Stimulated activated CD8-positive, alpha-beta memory T cell treated with anti-CD3 and anti-CD28 coated beads, Interleukin-7, amount 100 ng/mL, for 48 hours (primary cell): ENCODE data around the gene USP54.

ENCODE experiments used
- DNase-seq, 2 donors: peaks; one replicate each; pipeline ENCODE4 v3.0.0-alpha.2; 2020; ENCODE audit warnings: low read depth in 1 of 2; ENCODE audit errors: extremely low read depth in 1 of 2

The USP54 gene

DNA sequence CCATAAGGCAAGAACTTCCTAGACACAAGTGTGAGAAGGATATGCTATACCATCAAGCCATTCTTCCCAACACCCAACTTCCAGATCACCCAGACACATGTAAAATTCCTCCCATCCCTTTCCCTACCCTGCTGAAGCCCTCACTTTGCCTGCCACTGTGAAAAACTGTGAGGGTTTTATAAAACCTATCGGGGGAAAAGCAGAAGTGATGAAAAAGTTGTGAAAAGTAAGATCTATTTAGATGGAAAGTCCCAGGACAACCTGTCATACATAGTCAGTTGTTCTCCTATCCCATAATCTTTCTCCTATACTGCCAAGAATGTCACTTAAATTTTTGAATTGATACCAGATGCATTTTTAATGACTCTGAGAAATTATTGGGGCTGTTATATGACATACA is 56.3 kb downstream of the USP54 start:
- DNase-seq: no peak

DNA sequence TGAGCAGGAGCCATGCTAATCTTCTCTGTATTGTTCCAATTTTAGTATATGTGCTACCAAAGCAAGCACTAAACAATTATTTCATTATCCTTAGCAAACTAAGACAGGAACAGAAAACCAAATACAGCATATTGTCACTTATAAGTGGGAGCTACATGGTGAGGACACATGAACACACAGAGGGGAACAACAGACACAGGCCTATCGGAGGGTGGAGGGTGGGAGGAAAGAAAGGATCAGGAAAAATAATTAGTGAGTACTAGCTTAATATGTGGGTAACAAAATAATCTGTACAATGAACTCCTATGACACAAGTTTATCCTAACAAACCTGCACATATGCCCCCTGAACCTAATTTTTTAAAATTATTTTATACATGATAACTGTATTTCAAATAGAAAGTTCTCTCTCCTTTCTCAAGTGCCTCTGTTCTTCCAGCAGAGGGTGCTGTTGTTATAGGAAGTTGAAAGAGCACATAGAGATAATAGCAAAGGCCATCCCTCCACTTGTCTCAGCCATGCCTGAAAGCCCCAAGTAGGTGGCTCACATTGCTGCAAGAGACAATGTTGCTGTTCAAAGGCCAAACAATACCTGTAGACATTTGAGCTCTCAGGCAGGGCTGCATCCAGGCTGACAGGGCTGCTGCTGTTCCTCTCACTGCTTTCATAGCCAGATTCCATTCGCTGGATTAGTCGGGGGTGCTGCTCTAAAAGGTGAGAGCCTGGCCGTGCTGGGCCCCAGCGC is 61.9 kb downstream of the USP54 start:
- peak; percentile 0 to 3 for DNase-seq

DNA sequence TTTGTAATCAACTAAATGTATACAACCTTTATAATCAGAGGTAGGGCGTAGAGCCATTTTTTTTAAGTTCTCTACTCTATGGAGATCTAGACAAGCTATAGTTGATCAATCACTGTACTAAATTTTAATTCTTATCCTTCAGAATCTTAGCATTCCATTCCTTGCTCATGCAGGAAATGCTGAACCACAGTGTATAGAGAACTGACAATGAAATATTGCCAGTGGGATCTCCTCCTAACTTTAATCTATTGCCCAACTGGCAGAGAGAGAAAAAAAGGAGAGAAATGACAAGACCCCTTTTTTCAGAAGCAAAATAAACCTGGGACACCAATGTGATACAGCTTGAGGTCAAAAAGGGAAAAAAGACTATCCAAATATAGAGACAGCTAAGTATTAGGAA is 68.9 kb downstream of the USP54 start:
- no peak for DNase-seq

DNA sequence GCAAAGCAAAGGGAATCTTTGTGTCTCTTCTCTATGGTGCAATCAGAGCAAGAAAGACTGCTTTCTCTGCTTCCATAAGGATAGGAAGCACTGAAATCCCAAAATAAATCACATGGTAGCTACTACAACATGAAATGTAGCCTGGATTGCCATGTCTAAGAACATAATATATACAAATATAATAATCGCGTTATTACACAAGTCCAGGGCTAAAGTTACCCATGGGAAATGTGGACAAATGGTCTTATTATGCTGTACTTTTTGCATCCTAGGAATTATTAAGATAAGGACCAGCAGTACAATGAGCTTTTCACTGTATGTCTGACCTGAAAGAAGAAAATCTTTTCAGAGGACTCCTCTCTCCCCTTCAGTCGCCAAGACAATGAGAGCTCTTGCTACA is 71.8 kb downstream of the USP54 start:
- DNase-seq: no peak

DNA sequence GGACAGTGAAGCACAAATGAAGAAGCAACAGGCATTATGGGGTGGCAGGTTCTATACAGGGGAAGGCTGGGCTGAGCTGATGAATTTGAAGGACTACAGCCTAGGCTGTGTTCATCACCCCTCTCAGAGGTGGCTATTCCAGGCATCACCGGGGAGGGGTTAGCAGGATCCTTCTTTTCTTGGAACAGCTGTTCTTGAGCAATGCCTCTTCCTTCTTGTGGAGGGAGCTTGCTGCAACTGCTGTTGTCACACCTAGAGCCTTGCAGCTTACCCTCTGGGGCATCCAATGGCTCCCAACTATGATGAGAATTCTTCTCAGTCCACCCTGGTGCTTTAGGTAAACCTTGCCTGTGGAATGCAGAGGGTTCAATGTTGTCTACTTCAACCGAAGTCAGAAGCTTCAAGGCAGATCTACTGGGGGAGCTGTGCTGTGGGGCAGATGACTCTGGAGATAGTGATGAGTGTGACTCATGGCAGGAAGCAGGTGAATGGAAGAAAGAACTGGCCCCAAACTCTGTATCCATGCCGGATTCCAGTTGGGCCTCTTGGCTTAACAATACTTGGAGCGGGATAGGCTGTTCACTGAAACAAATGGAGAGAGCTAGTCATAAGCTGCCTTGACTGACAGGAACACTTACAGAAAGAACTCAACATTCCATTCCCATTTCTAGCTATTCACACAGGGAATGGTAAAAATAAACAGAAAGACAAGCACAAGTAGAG is 73.8 kb downstream of the USP54 start:
- no peak for DNase-seq

DNA sequence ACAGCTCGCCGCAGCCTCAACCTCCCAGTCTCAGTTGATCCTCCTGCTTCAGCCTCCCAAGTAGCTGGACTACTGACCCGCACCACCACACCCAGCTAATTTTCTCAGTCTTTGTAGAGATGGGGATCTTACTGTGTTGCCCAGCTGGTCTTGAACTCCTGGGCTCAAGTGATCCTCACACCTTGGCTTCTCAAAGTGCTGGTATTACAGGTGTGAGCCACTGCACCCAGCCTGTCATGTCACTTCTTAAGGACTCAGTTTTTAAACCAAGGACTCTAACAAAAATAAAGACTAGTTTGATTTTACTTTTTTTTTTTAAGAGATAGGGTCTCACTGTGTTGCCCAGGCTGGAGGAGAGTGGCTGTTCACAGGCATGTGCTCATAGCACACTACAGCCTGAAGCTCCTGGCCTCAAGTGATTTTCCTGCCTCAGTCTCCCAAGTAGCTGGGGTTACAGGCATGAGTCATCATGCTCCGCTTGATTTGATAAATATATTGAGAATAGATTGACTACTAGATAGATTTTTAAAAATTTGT is 78.9 kb downstream of the USP54 start:
- no peak for DNase-seq

DNA sequence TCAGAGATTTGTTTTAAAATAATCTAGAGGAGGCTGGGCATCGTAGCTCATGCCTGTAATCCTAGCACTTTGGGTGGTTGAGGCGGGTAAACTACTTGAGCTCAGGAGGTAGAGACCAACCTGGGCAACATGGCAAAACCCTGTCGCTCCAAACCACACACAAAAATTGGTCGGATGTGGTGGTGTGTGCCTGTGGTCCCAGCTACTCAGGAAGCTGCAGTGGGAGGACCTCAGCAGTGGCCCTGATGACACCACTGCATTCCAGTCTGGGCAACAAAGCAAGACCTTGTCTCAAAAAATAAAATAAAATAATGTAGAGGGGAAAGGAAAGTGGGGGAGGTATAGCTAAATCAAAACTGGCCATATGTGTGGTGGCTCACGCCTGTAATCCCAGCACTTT is 81.4 kb downstream of the USP54 start:
- DNase-seq: no peak

DNA sequence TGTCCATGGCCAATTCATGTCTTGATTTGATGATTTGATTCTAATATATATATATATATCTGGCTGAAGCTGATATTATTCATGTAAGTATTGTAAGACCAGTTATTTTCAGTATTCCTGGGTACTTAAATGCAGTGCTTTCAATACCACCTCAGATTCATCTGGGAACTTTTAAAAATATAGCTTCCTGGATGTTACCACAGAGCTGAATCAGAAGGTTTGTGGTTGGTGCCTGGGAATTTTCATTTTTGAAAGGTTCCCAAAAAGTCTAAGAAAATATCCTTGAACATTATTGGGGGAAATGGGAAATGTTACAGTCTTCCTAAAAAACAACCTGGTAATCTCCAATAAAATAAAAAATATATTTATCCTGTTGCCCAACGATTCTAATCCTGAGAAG is 84.7 kb downstream of the USP54 start:
- no peak for DNase-seq

DNA sequence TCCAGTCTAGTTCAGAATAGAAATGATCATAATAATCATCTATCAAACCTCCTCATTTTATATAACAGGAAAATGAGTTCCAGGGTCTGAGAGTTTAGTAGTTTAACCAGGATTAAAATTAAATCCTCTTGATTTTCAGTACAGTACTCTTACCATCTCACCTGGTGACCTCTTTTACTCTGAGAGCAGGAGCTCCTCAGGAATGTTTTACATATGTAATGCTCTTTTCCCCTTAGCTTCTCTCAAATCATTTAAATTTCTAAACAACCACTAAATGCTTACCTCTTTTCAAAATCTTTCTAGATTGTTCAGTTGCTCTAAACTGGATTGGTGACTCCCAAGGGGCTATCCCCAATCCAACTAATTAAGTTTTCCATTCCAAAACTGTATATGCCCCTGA is 85.1 kb downstream of the USP54 start:
- no peak for DNase-seq

DNA sequence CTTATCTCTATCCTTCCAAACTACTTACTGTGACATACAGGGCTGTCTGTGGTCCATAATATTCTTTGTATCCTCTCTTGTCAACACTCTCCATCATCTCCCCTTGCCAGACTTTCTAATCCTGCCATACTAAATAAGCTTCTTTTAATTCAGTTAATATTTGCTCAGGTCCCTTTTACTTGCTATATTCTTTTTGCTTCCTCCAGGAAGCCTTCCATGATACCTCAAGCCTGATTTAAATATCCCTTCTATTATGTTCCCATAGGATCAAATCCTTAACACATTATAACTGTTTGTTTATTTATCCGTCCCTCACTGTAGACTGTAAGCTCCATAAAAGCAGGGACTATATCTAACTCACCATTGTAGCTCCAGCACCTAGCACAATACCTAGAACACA is 88.1 kb downstream of the USP54 start:
- DNase-seq: no peak

DNA sequence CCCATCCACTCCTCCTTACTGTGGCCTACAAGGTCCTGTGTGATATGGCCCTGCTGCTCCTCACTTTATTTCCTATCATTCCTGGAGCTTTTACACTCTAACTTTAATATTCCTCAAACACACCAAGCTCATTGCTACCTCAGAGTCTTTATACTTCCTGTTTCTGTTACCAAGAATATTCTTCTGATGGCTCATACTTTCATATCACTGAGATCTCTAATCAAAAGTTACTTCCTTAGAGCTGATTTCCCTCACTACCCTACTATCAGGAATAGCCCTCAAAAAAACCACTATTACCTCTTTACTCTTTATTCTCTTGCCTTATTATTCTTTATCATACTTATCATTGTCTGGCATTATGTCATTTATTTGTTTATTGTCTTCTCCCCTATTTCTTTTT is 89.5 kb downstream of the USP54 start:
- no peak for DNase-seq

DNA sequence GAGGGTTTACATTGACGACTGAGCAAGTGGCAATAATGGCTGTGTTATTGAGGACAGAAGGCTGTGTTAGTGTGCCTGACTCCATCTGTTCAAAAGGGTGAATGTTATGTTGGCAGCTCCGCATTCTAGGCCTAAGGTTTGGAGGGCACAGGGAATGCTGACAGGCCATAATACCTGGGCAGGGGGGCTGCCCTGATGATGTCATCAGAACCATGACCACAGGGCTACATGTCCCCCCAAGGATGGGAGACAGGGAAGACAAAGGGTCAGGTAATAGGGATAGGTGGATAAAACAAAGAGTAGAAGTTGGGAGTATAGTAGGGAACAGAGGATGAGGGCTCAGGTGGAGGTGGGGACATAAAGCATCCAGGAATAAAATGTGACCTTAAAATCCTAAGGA is 93.5 kb downstream of the USP54 start:
- no peak for DNase-seq

DNA sequence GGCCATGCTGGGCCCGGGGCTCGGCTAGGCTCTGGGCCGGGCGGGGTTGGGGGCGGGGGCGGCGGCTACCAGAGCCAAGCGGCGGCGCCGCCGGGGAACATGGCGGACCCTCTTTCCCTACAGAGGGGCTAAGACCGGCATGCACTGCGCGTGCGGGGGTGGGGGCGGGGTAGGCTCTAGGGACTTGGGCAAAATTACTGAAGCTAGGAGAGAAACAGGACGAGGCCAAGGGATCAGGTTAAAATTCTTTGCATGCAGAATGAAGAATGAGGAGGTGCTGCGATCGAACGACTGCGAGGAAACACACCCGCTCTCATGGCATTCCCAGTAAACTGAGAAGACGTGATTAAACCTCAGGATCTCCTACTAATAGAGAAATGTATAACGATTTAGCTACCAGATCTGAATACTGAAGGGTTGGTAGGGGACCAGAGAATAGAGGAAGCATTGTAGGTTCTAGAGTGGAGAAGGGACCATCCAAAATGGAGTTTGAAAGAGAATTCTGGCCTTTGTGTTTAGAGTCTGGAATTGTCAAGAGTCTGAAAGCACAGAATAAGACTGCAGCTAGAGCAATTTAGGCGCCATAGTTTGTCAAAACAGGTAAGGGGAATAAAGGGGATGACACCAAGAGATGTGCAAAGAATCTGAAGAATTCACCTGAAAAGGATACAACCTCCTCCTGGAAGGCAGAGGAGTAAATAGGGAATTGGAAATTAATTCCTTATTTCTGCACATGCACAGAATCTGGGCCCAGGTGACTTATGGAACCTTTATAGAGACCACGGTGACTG is 95.1 kb downstream of the USP54 start, which contains the start of gene PPP3CB:
TSS of gene PPP3CB (minus strand) at position 141 of the 791 bp plus-strand sequence. CDS start at position 6, 135 bp downstream.
- peak; percentile 72 to 85 for DNase-seq

DNA sequence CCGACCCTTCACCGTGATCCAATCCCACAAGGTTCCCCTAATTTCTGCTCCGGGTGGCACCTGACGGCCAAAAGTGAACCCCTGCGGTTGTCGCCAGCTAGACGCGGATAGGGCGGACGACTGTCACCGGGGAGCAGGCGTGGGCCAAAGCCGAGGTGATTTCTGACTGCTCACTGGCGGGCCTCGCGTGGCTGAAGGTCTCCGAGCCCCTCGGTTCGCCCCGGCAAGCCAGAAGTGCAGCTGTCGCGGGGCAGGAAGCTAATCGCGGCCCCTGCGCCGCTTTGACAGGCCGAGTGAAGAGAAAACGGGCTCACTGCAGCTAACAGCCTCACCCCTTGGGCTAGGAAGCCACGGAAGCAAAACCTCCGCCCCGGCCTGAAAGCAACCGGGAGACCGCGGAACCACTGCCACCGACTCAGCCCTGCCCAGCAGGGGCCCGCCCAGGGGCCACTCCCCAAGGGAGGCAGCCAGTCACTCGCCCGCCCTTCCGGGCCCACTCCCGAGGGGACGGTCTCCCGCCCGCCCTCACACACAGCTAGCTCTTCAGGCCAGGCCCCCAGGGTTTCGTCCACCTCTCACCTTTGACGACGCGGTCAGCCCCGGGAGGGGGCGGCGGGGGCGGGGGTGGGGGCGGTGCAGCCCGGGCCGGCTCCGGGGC is 95.8 kb downstream of the USP54 start:
- DNase-seq: peak; percentile 80 to 88

DNA sequence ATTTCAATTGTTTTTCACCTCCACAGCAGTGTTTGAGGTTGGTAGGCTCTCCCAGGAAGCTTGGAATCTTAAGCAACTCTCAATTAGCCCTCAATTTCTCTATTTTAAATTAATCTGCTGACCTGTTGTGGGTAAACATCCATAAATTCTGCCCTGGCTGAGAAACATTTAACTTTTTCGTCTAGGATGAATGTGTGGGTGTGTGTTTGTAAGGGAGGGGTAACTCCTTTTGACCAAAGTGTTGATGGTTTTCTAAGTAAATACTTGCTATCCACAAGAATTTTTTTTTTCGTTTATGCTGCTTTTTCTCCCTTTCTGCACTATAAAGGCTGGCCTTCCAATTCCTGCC is 96.3 kb downstream of the USP54 start:
- no peak for DNase-seq

DNA sequence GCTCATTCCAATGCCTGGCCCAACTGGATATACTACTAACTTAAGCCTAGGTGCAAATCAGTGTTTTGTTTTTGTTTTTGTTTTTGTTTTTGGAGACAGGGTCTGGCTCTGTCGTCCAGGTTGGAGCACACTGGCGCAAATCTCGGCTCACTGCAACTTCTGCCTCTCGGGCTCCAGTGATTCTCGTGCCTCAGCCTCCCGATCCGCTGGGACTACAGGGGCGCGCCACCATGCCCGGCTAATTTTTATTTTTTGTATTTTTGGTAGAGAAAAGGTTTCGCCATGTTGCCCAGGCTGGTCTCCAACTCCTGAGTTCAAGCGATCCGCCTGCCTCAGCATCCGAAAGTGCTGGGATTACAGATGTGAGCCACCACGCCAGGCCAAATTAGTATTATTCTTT is 96.9 kb downstream of the USP54 start:
- DNase-seq: no peak

DNA sequence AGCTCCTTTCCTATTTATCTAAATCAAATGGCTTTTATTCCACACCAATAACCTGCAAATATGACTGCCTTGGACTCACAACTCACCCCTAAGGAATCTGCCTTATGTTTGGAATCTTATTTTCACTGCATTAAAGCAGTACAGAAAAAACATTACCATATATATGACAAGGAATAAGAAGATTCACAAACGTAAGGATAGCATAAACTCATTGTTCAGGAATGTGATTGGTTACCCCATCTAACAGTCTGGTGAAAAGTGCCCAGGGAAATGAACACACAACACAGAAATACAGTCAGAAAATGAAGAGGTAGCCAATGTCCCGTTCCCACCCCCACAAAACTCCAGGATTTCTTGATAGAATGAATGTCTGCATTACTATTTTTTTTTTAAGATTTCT is 97.4 kb downstream of the USP54 start:
- no peak for DNase-seq

DNA sequence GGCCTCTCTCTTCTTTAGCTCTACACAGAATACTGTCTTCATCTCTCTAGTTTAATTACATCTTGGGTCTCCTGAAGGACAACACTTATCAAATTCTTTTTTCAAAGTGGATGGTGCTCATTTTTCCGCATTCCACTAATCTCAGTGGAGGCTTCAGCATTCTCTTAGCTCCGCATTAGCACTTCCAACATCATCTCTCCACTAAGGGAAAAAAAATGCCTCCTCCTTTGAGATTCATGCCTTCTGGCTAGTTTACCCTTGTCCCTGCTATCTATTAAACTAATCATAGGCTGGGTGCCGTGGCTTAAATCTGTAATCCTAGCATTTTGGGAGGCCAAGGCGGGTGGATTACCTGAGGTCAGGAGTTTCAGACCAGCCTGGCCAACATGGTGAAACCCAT is 104.5 kb downstream of the USP54 start:
- DNase-seq: no peak

DNA sequence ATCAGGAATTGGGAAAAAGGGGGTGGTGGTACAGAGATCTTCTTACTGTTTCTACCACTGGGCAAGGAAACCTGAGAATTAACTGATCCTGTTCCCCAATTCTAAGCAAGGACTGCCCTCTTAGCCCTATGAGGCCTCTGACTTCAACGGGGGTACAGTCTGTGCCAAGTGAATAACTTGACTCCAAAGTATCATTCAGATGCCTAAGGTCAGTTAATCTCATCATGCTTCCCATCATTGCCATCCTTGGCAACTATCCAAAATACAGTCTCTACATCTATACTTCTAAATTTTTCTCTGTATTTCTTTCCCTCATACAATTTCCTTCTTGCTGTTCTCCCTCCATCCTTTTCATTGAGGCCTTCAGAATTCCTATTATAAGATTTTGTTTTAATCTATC is 105.8 kb downstream of the USP54 start:
- no peak for DNase-seq

DNA sequence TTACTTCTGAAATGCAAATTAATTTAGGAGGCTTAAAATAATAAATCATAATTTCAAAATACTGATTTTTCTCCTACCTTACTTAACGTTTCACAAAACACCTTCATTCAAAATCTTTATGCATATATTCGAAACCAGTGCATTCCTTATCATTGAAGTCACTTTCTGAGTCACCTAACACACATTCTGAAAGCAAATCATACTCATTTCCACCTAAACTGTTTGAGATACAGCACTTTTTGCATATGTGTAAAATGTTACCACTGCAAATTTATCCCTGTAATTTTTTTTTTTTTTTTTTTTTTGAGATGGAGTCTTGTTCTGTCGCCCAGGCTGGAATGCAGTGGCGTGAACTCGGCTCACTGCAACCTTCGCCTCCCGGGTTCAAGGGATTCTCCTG is 111.0 kb downstream of the USP54 start:
- DNase-seq: no peak

DNA sequence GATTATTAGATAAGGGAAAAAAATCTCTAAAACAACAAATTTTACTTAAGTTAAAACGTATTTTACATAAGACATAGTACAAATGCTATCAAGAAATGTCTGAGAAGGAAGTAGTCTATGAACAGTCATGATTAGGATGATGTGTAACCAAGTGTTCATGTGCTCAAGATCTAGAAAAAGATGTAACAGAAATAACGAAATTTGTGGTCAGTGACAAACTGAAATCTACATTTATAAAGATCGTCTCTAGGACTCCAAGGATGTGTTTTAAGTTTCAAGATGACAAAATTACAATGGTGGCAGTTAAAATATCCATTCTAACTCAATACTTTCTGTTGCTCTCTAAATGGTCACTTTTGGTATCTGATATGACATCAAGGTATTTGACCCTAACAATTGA is 112.5 kb downstream of the USP54 start:
- no peak for DNase-seq
